ENCODE results near the gene ALS2. TPM values are rescaled to one million over a fixed set of nuclear protein-coding genes. Genes with fewer than 3 reads are reported as not detected.

The ALS2 gene
- total RNA-seq, 2 experiments from 2014 or later, result 7.0 to 7.2 TPM

- TF ChIP-seq, protein P1, sequence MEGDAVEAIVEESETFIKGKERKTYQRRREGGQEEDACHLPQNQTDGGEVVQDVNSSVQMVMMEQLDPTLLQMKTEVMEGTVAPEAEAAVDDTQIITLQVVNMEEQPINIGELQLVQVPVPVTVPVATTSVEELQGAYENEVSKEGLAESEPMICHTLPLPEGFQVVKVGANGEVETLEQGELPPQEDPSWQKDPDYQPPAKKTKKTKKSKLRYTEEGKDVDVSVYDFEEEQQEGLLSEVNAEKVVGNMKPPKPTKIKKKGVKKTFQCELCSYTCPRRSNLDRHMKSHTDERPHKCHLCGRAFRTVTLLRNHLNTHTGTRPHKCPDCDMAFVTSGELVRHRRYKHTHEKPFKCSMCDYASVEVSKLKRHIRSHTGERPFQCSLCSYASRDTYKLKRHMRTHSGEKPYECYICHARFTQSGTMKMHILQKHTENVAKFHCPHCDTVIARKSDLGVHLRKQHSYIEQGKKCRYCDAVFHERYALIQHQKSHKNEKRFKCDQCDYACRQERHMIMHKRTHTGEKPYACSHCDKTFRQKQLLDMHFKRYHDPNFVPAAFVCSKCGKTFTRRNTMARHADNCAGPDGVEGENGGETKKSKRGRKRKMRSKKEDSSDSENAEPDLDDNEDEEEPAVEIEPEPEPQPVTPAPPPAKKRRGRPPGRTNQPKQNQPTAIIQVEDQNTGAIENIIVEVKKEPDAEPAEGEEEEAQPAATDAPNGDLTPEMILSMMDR (IDR thresholded peaks at IDR 0.05), result no peak
- POLR2A ChIA-PET, result no interaction called here
Observed at GRCh38 chr2:201696151-201696659, 84.5 kb downstream of the ALS2 start.

DNA sequence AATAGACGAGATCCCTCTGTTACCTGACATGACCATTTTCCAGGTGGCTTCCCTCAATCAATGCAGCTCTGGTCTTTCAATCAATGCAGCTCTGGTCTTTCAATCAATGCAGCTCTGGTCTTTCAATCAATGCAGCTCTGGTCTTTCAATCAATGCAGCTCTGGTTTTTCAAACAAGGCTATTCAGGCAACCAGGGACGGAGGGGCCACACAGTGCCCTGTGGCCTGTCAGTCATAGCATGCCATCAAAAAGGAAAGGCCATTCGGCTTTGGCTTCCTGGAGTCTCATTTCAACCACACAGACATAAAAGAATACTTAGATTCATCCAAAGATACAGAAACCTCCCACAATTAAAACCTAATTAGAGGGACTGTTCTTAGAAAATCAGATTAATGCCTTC is 95.6 kb downstream of the ALS2 start:
- TF ChIP-seq, protein P1 (IDR thresholded peaks at IDR 0.05), result no peak
- intact Hi-C loops (cut with DNase I, micrococcal nuclease), result no loop called here
- Mint-ChIP-seq H3K36me3 (ENCODE audit: low read depth) (no peaks in the 10 kb centered on the region), H3K27me3 (peaks cover 15% of the 10 kb centered on the region), H3K4me1 (ENCODE audit: low read depth) (no peaks in the 10 kb centered on the region), H3K9me3 (no peaks in the 10 kb centered on the region), H3K27ac (no peak overlapping the region), H3K4me3 (no peak overlapping the region)
- ATAC-seq (ENCODE audit: poor library complexity) (no peak), DNase-seq (no peak)
- H3K4me1 ChIP-seq (ENCODE audit: insufficient read depth, low read length), result no peaks in the 10 kb centered on the region
- no peaks in the 10 kb centered on the region for H3K9me3 ChIP-seq (ENCODE audit: control insufficient read depth in 1 of 2, insufficient read depth in 1 of 2, low read length in 2 of 2)
- H3K27me3 ChIP-seq (ENCODE audit: control insufficient read depth in 1 of 2, insufficient read depth in 2 of 2, low read length in 2 of 2), result no peaks in the 10 kb centered on the region
- H3K36me3 ChIP-seq (ENCODE audit: insufficient read depth, low read length), result no peaks in the 10 kb centered on the region
- ChIA-PET POLR2A (no interaction called here), CTCF (no interaction called here)
- no peak overlapping the region for H3K4me3 ChIP-seq (ENCODE audit: low read length)
- no peak overlapping the region for H3K27ac ChIP-seq (ENCODE audit: low read depth in 1 of 2, low read length in 2 of 2)

More at GRCh38 chr2:201696151-201696659, 84.5 kb downstream of the ALS2 start:
- no peaks in the 10 kb centered on the region for H3K4me1 Mint-ChIP-seq (ENCODE audit: low read depth)
- intact Hi-C loops (cut with DNase I, micrococcal nuclease), result no loop called here
- H3K4me3 Mint-ChIP-seq, result no peak overlapping the region
- ATAC-seq (ENCODE audit: poor library complexity) (no peak), DNase-seq (no peak)
- H3K27me3 Mint-ChIP-seq, result no peaks in the 10 kb centered on the region
- Histone ChIP-seq H3K4me1 (ENCODE audit: insufficient read depth, low read length) (no peaks in the 10 kb centered on the region), H3K36me3 (ENCODE audit: insufficient read depth, low read length) (no peaks in the 10 kb centered on the region), H3K9me3 (ENCODE audit: control insufficient read depth in 1 of 2, insufficient read depth in 1 of 2, low read length in 2 of 2) (no peaks in the 10 kb centered on the region), H3K4me3 (ENCODE audit: low read length) (no peak overlapping the region), H3K27me3 (ENCODE audit: control insufficient read depth in 1 of 2, insufficient read depth in 2 of 2, low read length in 2 of 2) (no peaks in the 10 kb centered on the region), H3K27ac (ENCODE audit: low read depth in 1 of 2, low read length in 2 of 2) (no peak overlapping the region)
- CTCF ChIA-PET, result no interaction called here
- H3K36me3 Mint-ChIP-seq (ENCODE audit: low read depth), result peaks cover 9% of the 10 kb centered on the region
- no peaks in the 10 kb centered on the region for H3K9me3 Mint-ChIP-seq
- no peak overlapping the region for H3K27ac Mint-ChIP-seq

DNA sequence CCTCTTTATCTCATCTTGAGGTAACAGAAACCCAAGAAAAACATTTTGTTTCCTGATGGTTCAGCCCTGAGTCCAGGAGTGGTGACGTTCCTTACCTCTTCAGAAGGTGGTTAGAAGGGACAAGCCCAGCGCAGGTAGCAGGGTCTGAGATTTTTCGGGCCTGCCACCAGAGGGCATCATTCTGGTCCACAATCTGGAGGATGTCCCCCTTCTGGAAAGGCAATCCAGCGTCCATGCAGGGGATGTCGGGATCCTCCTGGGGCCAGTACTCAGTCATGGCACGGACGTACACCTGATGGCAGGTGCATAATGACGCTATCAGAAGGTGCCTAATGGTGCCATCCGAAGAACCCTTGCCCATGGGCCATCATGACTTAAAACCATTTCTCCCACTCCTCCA is 100.0 kb downstream of the ALS2 start:
- no peaks in the 10 kb centered on the region for H3K9me3 Mint-ChIP-seq
- DNase-seq (peak in 3 of 14 experiments; percentile 12 to 22 (median 18)), ATAC-seq (ENCODE audit: poor library complexity) (no peak)
- Histone ChIP-seq H3K4me3 (ENCODE audit: low read length) (no peak overlapping the region), H3K36me3 (ENCODE audit: insufficient read depth, low read length) (no peaks in the 10 kb centered on the region), H3K4me1 (ENCODE audit: insufficient read depth, low read length) (no peaks in the 10 kb centered on the region), H3K27me3 (ENCODE audit: control insufficient read depth in 1 of 2, insufficient read depth in 2 of 2, low read length in 2 of 2) (no peaks in the 10 kb centered on the region), H3K27ac (ENCODE audit: low read depth in 1 of 2, low read length in 2 of 2) (no peak overlapping the region), H3K9me3 (ENCODE audit: control insufficient read depth in 1 of 2, insufficient read depth in 1 of 2, low read length in 2 of 2) (no peaks in the 10 kb centered on the region)
- CTCF ChIA-PET, result interaction anchor here (1.0 kb wide), 1 partner anchor 51 kb away, joined by 4 read pairs; no protein-coding TSS in a partner anchor
- POLR2A ChIA-PET, result no interaction called here
- TF ChIP-seq, protein P1 (IDR thresholded peaks at IDR 0.05), result peak; percentile 14
- H3K27me3 Mint-ChIP-seq, result peaks cover 15% of the 10 kb centered on the region
- no peak overlapping the region for H3K27ac Mint-ChIP-seq
- intact Hi-C loops (cut with DNase I, micrococcal nuclease), result loop anchor here (5.0 kb wide), 1 partner anchor 497 kb away; no protein-coding TSS in a partner anchor
- no peaks in the 10 kb centered on the region for H3K36me3 Mint-ChIP-seq (ENCODE audit: low read depth)
- no peaks in the 10 kb centered on the region for H3K4me1 Mint-ChIP-seq (ENCODE audit: low read depth)
- no peak overlapping the region for H3K4me3 Mint-ChIP-seq

All from CD4-positive, alpha-beta T cell (primary cell).